K562 (cell line): ENCODE data around the gene APCDD1L. TPM values are rescaled to one million over a fixed set of nuclear protein-coding genes. Genes with fewer than 3 reads are reported as not detected.

Experiments
- polyA plus RNA-seq, 8 experiments: library from polyadenylated mRNA; depleted of rRNA in 4 of 8; stranded (reverse) in 5 of 8; unstranded in 3 of 8; fragments of >200 nt; fragmentation: Nextera tagmentation in 2 of 8; fragmentation: Illumina TruSeq in 1 of 8; extraction: Ambion mirVana in 2 of 8; extraction: Trizol in 1 of 8; gene quantifications; 2 replicates each; pipeline versions ENCODE4 v1.2.1 to v1.2.3, GENCODE V29; 2011 to 2014; ENCODE audit warnings: inconsistent platforms in 1 of 8, missing spikeins in 1 of 8
- total RNA-seq, 7 experiments: library from RNA; depleted of rRNA in 6 of 7; stranded (reverse); fragments of >200 nt in 6 of 7; fragmentation: Illumina TruSeq in 2 of 7; extraction: Trizol in 2 of 7; gene quantifications; 2 replicates each; pipeline versions ENCODE4 v1.2.1 to v1.2.3, GENCODE V29; 2011 to 2021; ENCODE audit warnings: low replicate concordance in 1 of 7
- TF ChIP-seq, protein P1 (sequence below): fragments of 450-650 bp; IDR thresholded peaks from 2 replicates; pipeline ENCODE4 v1.6.1; 2016; ENCODE audit warnings: low read depth

Gene APCDD1L
- total and polyA plus RNA-seq, 9 of the 15 experiments (the other 6 are each of a cell fraction or from before 2014, with no cell fraction given): not detected

DNA sequence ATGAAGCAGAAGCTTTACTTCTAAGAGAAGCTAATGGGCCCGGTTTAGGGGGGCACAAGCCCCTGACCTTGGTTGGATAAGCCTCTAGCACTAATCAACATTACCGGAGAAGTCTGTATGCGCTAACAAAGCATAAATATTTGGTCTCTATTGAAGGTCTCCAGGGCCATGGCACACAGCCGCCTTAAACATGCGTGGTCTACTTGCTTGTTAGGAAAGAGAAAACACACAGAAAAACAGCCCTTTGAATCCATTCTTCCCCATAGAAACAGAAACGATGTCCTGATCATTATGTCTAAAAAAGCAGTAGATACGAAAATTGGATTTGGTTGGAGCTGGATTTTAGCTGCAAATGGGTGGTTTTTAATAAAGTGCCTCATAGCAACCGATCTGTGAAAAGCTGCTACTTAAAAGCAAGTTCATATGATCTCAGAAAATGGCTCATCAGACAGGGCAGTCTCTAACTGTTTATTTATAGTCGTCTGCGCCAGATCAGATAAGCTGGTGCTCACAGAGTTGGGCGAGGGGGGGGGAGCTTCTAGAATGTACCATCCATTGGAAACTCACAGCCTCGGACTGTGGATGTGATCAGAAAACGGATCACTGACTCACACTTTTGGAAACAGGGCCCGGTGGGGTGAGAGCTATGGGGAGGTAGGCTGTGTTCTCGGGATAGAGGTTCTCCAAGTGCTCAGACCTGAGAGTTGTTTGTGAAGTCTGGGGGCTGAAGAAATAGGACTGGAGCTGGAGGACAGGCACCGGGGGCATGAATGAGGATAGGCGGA, 35.3 kb upstream of the APCDD1L start (continued):
- TF ChIP-seq, protein P1, sequence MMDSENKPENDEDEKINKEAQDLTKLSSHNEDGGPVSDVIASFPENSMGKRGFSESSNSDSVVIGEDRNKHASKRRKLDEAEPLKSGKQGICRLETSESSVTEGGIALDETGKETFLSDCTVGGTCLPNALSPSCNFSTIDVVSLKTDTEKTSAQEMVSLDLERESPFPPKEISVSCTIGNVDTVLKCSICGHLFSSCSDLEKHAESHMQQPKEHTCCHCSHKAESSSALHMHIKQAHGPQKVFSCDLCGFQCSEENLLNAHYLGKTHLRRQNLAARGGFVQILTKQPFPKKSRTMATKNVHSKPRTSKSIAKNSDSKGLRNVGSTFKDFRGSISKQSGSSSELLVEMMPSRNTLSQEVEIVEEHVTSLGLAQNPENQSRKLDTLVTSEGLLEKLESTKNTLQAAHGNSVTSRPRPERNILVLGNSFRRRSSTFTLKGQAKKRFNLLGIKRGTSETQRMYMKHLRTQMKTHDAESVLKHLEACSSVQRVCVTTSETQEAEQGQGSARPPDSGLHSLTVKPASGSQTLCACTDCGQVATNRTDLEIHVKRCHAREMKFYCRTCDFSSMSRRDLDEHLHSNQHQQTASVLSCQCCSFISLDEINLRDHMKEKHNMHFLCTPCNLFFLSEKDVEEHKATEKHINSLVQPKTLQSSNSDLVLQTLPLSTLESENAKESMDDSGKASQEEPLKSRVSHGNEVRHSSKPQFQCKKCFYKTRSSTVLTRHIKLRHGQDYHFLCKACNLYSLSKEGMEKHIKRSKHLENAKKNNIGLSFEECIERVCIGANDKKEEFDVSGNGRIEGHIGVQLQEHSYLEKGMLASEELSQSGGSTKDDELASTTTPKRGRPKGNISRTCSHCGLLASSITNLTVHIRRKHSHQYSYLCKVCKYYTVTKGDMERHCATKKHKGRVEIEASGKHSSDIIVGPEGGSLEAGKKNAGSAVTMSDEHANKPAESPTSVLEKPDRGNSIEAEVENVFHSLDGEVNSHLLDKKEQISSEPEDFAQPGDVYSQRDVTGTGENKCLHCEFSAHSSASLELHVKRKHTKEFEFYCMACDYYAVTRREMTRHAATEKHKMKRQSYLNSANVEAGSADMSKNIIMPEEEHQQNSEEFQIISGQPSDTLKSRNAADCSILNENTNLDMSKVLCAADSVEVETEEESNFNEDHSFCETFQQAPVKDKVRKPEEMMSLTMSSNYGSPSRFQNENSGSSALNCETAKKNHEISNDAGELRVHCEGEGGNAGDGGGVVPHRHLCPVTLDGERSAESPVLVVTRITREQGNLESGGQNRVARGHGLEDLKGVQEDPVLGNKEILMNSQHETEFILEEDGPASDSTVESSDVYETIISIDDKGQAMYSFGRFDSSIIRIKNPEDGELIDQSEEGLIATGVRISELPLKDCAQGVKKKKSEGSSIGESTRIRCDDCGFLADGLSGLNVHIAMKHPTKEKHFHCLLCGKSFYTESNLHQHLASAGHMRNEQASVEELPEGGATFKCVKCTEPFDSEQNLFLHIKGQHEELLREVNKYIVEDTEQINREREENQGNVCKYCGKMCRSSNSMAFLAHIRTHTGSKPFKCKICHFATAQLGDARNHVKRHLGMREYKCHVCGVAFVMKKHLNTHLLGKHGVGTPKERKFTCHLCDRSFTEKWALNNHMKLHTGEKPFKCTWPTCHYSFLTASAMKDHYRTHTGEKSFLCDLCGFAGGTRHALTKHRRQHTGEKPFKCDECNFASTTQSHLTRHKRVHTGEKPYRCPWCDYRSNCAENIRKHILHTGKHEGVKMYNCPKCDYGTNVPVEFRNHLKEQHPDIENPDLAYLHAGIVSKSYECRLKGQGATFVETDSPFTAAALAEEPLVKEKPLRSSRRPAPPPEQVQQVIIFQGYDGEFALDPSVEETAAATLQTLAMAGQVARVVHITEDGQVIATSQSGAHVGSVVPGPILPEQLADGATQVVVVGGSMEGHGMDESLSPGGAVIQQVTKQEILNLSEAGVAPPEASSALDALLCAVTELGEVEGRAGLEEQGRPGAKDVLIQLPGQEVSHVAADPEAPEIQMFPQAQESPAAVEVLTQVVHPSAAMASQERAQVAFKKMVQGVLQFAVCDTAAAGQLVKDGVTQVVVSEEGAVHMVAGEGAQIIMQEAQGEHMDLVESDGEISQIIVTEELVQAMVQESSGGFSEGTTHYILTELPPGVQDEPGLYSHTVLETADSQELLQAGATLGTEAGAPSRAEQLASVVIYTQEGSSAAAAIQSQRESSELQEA: no peak
